RPMI8226 (cell line): ENCODE results near the gene FOXQ1.
A peak's percentile ranks its signal among the peaks of the same experiment; 100 is the strongest.
"Not testable (repeated sequence)": the region's sequence is repeated elsewhere in the genome, so short reads cannot be mapped to it uniquely, and the experiment has no call there.

Experiments
- DNase-seq: peaks from one replicate; pipeline ENCODE4 v3.0.0-alpha.2; 2015

Gene FOXQ1

DNA sequence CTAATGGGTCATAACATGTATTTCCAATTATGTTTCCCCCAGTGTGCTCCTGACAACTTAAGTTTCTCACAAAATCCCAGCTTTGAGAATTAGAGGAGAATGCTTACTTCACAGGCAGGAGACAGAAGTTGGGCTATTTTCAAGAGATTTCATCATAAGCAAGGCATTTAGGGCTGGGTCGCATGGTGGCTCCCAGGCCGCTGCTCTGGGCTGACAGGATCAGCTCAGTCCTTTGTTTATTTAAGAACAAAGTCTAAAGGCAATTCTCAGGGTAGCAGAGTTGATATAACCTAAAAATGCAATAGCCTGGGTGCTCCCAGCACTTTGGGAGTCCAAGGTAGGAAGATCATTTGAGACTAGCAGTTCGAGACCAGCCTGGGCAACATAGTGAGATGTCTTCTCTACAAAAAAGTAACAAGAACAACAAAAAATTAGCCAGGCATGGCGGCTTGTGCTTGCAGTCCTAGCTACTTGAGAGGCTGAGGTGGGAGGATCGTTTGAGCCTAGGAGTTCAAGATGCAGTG lies 10.9 kb downstream of the FOXQ1 start:
- no peak for DNase-seq

DNA sequence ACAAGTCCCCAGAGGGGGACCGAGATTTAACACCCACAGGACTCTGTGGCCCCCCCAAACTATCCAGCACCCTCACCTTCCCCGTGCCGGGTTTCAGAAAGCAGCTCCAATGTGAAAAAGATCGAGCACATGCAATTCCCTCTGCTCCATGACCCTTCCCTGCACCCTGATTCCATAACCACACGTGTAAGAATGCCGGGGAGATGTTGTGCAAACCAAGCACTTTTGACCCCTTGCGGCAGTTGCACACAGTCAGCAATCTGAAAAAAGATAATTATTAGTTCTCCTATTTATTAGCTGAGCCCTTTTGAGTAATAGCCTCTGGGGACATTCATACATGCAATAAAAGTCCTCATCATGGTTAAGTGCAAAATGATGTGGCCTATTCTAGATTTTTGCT lies 13.0 kb downstream of the FOXQ1 start:
- DNase-seq: no peak

DNA sequence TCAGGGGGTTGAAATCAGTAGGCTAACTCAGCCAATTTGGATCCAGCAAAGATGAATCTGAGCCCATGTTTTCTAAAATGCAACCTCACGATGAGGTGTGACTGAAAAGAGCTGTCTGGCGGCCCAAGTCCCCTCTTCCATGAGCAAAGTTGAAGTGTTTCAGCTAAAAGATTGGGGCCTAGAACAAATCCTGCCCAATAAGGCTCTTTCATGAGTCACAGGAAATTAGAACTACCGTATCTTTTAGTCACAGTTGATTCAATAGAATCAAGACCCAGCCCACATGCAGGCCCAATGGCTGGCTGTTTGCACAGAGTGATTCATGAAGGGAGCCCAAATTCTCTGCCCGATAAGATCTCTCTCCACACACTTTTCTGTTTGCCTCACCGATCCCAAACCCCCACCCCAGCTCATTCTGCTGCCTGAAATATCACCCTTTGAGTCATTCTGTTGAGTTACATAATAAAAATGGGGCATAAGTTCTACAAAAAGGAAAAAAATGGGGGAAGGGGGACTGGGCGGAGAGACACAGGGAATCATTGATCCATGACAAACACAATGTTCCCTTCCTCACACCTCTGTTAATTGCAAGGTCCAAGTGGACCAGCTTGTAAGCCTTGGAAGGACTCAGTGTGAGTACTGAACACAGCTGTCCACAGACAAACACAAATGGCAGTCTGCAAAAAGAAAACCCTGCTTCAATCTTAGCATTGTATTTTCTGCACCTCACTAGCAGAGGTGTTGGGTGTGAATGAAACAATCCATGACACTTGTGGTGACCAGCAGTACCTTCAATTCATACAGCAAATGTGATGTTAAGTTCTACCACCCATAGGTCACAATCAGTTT lies 13.8 kb downstream of the FOXQ1 start:
- DNase-seq: no peak

DNA sequence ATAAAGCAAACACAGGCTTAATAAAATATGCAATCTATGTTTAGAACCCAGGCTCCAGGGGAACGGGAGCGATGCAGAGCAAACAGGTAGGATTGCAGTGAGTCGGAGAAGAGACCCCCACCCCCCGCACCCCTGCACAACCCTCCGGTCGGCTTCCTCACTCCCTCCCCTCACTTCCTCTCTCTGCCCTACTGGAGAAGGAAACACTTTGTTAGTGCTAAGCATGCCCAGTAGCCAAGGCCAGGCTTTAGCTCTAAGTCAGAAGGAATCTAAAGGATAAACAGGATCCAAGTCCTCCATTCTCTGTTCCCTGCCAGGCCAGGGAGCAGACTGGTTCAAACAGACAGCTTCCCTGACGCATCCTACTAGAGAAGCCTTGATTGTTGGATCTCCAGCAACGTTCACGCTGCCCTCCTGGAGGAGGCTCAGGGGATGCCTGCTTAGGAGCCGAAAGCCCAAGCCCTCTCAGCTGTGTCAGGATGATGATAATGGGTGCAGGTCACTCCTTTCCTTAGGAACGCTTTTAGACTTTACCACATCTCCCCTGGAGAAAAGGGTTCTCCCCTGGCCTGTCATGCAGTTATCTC lies 14.7 kb downstream of the FOXQ1 start:
- DNase-seq: no peak

DNA sequence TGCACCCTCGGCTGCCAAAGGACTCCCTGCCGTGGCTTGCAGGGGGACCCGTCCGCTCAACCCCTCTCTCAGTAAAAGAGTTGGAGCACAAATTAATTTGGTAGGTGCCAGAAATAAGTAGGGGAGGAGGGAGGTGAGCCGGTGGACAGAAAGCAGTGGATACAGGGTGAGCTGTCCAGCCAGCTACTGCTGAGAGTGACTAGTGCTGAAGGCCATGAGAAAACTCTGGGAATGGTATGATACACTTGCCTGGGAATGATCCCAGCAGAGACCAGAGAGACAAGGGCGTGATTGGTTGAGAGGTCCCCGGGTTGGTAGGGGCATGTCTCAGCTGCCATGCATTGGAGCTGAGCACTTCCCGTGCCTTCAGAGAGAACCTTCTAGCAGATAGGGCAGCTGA lies 15.7 kb downstream of the FOXQ1 start:
- no peak for DNase-seq

DNA sequence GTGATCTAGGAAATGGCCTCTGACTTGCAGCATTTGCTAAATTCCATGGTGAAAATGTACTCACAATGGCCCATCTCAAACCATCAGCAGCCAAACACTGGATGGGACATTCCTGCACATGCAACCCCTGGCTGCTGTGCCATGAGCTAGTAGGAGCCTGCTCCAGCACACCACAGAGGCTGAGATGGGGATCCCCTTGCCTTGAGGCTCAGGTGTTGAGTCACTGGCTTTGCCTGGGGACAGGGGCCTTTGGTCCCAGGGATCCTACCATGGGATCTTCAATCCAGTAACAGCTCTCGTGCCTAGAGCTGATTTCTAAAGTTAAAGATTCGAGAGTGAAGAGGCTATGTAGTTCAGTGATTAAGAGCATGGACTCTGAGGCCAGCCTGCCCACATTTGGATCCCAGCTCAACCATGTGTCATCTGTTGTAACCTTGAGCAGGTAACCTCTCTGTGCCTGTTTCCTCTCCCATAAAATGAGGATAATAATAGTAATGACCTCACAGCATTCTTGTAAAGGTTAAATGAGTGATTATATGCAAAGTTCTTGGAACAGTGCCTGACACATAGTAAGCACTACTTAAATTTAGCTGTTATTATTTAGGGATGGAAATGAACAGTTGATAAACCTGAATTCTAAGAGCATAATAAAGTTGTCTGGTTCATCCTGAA lies 16.4 kb downstream of the FOXQ1 start:
- no peak for DNase-seq

DNA sequence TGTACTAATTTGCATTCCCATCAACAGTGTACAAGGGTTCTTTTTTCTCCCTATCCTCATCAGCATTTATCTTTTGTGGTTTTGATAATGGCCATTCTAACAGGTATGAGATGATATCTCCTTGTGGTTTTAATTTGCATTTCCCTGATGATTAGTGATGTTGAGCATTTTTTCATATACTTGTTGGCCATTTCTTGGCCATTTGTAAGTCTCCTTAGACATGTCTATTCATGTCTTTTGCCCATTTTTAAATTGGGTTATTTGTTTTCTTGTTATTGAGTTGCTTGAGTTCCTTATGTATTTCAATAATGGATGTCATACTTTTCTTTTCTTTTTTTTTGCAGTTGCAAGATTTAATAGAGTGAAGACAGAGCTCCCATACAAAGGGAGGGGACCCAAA lies 17.8 kb downstream of the FOXQ1 start:
- DNase-seq: no peak

DNA sequence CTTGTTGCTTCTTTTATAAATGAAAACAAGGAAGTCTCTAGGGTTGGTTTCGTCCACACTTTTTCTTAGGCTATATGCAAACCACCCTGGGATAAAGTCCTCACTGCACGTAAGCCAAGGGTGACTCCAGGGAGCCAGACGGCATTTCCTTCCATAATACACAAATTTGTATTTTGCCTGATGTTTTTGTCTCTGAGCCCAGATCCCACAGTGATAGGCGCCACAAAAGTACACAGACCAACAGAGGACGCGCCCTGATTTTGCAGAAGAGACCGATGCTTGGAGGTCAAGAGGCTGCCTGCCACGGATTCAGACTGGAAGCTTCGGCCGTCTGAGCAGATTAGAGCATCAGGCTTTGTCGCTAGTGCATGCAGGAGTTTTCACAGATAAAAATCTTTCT lies 22.8 kb downstream of the FOXQ1 start:
- no peak for DNase-seq

DNA sequence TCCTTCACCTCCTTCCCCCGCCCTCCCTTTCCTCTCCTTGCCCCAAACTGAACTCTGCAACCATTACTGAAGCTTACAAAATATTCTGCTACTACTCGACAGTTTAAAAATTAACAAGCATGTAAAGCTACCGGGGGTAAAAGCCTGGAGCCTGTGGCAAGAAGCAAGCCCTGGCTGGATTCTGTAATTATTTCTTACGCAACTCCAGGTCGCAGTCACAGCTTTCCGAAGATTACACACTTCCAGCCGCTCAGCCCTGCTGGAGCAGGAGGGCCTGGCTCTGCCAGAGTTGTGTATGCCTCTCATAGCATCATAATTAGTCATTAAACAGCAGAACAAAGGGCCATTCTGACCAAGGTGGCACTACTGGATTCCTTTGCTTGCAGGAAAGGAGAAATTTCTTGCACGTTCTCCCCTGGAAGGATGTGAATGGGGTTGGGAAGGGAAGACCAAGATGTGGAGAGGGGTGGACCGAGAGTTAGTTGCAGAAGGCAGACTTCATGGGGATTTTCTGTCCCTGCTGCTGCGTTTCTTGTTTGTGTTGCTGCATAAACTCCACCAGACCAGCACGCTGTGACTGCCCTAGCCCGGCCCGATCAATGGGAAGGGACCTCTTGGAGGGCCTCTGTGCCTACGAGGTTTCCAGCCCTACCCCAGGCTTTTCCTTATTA lies 23.6 kb downstream of the FOXQ1 start:
- DNase-seq: no peak

DNA sequence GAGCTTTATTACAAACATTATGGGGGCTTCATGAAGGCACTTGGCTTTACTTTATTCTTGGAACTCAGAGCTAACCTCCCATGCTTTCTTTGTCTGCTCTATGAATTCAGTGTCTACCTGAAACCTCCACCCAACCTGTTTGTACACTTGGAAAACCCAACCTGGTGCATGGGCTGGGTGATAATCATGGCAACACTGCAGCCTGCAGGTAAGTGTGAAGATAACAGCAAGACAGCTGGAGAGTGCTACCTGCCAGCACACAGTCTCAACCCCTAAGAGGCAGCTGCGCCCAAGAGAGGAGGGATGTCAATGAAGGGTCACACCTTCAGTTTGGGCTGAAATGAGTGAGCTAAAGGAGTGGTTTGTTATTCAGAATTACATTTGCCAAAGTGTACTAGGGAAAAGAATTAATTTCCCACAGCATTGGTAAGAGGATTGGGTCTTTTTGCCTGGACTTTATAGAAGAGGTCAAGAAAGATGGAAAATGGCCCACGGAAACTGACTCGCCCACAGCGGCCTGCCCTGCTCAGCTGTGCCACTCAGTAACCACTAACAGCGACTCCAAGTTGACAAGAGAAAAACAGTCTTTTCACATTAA lies 24.4 kb downstream of the FOXQ1 start:
- DNase-seq: peak; percentile 24

DNA sequence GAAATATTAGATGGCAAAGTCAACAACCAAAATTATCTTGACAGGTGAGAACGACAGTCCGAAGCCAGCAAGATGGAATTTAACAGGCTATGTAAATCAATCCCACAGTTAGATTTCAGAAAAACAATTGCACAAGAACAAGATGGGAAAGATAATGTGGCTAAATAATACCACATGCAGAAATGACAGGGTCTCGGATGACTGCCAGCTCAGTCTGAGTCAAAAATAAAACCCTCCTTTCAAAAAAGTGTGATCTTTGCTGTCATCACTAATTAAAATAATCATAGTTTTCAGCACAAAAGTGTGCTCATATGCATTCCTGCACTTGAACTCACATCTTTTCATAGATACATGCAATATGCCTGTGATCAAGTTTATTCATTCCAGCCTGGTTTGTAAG lies 25.9 kb downstream of the FOXQ1 start:
- no peak for DNase-seq

DNA sequence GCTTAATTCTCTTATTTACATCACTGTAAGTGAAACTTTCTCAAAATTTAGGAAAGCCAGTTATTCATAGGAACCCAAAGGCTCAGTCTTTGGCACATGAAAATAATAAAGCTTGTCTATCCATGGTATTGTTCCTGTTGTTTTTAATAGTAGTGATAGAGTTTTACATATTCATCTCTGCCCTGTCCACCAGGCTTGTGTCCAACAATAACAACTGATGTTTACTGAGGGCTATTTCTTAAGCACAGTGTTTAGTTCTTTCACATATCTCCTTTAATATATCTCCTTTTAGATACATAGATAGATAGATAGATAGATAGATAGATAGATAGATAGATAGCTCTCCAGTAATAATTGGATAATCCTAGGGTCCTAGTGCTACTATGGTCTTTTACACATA lies 34.2 kb downstream of the FOXQ1 start:
- no peak for DNase-seq

DNA sequence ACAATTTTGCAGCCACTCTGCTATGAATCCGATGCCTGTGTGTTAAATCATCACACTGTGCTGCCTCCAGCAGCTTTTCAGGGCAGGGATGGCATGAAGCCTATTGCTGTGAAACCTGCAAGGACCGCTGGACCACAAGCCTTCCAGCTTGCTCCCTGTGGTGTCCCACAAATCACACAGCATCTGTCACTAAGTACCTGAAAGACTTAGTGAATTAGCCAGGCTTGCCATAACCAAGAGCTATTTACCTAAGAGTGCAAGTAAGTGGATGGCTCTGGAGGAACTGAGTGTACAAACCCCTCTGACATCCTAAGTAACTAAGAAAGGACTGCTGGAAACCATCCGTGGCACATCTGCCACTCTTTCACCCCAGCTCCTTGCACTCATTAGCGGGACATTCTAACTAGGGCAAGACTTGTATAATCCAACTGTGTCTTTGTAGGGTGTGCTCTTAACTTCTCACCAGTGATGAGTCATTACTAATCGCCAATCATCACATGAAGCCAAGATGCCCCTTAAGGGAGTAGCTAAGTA lies 34.7 kb downstream of the FOXQ1 start:
- no peak for DNase-seq

DNA sequence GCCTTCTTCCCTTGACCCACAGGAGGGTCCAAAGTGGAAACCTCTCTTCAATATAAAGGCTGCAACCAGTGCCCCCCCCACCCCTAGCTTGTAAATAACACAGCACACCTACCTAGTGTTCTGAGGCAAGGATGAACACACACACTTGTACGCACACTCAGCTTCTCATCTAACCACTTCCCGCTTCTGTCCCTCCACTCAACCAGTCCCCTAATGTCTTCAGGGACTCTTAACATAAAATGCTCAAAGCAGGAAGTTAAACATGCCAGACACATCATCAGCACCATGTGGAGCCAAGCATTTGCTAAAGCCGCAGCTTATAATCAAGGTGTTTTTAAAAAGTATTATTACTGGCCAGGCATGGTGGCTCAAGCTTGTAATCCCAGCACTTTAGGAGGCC lies 35.3 kb downstream of the FOXQ1 start:
- DNase-seq: no peak

DNA sequence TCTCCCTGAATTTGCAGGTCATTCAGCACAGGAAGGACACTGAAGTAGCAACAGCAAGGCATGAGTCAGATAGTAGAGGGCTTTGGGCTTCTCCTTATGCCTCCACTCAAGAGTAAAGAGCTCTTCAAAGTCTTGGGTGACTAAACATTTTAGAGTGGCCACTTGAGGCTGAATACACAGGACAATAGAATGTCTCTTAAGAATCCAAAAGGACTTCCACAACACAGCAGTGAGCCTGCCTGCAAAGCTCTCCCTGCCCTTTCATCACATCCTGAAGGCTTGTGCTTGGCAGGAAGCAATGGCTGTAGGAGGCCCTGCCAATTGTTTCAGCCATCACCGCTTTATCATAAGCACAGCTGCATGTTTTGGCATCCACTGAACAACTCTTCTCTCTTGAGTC lies 36.8 kb downstream of the FOXQ1 start:
- no peak for DNase-seq

DNA sequence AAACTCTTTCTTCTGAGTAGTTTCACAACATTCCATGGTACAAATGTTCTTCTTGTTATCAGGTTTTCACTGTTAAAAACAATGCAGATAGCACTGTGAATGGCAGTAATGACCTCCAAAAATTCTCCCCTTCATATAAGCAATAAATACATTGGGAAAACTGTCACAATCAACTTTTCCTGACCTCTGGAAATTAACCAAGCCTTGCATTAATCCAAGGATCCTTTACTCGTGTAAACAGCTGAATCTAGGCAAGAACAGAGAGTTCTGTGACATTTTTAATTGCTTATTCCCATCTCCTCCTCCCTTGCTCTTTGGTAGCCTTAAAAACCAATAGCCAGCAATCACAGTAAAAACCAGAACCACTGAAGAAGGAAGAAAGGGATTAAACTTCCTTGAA lies 37.8 kb downstream of the FOXQ1 start:
- DNase-seq: no peak

DNA sequence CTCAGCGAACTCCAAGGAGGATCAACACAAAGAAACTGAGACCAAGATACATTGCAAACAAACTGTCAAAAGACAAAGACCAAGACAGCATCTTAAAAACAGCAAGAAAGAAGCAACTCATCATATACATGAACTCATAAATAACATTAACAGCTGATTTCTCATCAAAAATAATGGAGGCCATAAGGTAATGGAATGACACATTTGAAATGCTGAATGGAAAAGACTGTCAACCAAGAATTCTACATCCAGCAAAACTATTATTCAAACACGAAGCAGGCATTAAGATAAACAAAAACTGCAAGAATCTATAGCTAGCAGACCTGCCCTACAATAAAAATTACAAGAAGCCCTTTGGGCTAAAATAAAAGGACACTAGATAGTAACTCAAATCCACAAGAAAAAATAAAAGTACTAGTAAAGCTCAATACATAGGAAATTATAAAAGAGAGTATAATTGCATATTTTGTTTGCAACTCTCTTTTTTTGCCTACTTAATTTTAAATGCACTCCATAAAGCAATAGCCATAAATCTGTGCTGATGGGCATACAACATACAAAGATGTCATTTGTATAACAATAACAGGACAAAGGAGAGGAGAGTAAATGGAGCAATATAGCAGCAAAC lies 39.6 kb downstream of the FOXQ1 start:
- DNase-seq: no peak

DNA sequence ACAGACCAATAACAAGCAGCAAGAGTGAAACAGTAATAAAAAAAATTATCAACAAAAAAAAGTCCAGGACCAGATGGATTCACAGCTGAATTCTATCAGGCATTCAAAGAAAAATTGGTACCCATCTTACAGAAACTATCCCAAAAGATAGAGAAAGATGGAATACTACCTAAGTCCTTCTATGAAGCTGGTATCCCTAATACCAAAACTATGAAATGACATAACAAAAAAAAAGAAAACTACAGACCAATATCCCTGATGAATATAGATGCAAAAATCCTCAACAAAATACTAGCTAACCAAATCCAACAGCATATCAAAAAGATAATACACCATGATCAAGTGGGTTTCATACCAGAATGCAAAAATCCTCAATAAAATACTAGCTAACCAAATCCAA lies 43.2 kb downstream of the FOXQ1 start:
- DNase-seq: not testable (repeated sequence)

DNA sequence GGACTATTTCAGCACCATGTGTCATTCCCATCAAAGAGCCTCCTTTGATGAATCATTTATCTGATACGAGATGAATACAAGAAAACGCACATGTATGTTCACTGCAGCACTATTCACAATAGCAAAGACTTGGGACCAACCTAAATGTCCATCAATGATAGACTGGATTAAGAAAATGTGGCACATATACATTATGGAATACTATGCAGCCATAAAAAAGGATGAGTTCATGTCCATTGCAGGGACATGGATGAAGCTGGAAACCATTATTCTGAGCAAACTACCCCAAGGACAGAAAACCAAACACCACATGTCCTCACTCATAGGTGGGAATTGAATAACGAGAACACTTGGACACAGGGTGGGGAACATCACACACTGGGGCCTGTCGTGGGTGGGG lies 49.8 kb downstream of the FOXQ1 start:
- DNase-seq: not testable (repeated sequence)

DNA sequence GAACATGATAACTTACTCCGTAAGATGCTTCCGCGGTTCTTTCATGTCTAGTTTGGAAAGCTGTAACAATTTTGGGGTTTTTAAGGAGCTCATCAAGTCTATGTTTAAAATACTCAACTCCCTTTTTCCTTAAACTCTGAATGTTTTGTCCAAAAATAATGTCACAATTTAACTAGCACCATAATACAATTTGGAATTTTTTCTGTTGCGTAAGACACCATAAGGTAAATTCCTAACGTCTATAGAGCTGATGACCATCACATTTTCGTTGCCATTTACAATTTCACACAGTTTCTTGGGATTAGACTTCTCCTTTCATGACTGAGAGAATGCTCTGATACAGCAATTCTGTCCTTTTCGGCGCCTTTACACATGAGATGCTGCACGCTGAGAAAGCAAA lies 50.7 kb downstream of the FOXQ1 start:
- DNase-seq: no peak

DNA sequence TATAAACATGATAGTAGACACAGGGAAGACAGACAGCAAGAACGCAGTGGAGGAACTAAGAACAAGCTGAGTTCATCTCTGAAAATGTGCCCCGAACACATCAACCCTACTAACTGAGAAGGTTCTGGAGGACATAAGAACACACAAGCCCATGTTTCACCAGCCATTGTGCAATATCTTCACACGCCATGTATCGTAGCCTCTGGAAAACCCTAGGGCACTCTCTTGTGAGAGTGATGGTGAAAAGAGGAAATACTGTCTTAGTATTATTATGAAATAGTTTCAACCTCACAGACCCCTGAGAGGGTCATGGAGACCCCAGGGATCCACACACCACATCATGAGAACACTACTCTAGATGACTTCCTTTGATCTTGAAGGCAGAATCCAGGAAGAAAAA lies 51.4 kb downstream of the FOXQ1 start:
- DNase-seq: no peak
